HG03025 (cell line): ENCODE data around the gene RC3H2.
"Not testable (repeated sequence)": the region's sequence is repeated elsewhere in the genome, so short reads cannot be mapped to it uniquely, and the experiment has no call there.

Source experiments
- ATAC-seq: cut with Tn5 transposase; IDR thresholded peaks from one replicate; pipeline ENCODE4 v1.9.1; 2021; ENCODE audit warnings: mild to moderate bottlenecking, moderate library complexity; ENCODE audit not compliant: unreplicated experiment, low FRiP score

Gene RC3H2

GRCh38 chr9:122930541-122931225 is 25.5 kb upstream of the RC3H2 start:
- peak; percentile 11 for ATAC-seq

GRCh38 chr9:122929796-122930354 is 24.7 kb upstream of the RC3H2 start:
- no peak for ATAC-seq

DNA sequence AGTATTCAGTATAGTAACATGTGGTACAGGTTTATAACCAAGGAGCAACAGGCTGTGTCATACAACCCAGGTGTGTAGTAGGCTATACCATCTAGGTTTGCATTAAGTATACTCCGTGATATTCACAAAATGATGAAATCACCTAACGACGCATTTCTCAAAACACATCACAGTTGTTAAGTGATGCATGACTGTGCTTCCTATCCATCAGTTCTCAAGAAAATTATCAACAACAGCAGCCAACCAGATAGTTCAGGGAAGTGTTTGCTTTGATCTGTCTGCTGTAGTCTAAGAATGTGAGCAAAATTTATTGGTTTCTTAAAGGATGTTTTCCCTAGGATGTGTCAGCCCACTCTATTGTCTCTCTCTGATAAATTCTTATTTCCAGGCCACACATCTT is 18.8 kb upstream of the RC3H2 start:
- ATAC-seq = no peak

DNA sequence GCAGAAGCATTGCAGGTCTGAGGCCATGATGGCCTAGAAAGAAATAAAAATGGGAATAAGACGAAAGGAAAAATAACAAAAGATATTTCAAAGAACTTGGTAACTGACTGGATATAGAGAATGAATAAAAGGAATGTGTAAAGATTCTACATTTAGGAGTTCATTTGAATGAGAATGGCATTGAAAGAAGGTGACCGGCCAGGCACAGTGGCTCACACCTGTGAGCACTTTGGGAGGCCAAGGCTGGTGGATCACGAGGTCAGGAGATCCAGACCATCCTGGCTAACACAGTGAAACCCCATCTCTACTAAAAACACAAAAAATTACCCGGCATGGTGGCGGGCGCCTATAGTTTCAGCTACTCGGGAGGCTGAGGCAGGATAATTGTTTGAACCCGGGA is 17.6 kb upstream of the RC3H2 start:
- no peak for ATAC-seq

DNA sequence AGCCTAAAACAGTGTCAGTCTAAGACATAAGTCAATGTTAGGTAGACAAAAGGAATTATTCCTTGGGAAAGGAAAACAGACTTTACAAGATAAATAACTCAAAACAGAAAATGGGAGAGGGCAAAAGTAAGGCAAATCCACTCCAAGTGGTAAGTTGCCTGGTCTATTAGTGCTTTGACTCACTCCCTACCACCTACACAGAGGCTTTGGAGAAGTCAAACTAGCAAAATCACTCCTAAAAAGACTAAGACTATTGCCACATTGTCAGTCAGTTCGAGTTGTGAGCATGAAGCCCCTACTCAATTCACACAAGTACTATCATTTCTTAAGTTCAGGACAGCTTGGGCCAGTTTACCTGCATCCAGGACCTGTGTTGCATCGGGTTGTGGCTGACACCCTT is 13.2 kb upstream of the RC3H2 start:
- no peak for ATAC-seq

- ATAC-seq = peak; percentile 93
These were observed 8.0 kb upstream of the RC3H2 start, which contains the start of gene ZBTB6 for GRCh38 chr9:122912964-122913673. Gene ZBTB6, minus strand, starts transcription at chr9:122913323. Its CDS starts 1,251 bp downstream, at chr9:122912072.

- no peak for ATAC-seq
These were observed 7.5 kb upstream of the RC3H2 start for GRCh38 chr9:122912671-122912963.

DNA sequence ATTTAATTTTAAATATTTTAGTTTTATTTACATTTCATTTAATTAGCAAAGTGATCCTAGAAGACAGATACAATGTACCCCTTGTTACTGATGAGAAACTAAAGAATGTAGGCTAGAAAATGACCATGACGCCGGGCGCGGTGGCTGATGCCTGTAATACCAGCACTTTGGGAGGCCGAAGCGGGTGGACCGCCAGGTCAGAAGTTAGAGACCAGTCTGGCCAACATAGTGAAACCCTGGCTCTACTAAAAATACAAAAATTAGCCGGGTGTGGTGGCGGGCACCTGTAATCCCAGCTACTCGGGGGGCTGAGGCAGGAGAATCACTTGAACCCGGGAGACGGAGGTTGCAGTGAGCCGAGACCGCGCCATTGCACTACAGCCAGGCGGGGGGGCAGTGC is 963 bp upstream of the RC3H2 start:
- not testable (repeated sequence) for ATAC-seq

- ATAC-seq = no peak
These were observed 715 bp downstream of the RC3H2 start for GRCh38 chr9:122904466-122904822.

DNA sequence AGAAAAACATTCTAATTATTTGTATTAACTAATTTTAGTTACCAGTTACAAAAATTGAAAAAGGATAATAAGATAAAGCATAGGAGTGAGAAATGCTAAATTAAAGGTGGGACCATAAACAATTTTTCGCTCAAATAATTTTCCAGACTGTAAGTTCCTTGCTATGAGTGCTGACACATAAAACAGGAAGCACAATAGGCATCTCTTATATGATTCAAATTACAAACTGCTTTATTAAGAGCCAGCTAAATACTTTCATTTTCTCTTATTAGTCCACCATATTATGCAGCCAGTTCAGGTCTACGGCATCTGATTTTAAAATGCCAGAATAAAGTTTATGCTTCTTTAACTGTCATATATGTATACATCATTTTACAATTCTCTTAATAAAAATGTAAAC is 4.4 kb downstream of the RC3H2 start:
- ATAC-seq = no peak

GRCh38 chr9:122897969-122898368 is 7.2 kb downstream of the RC3H2 start:
- ATAC-seq = no peak

DNA sequence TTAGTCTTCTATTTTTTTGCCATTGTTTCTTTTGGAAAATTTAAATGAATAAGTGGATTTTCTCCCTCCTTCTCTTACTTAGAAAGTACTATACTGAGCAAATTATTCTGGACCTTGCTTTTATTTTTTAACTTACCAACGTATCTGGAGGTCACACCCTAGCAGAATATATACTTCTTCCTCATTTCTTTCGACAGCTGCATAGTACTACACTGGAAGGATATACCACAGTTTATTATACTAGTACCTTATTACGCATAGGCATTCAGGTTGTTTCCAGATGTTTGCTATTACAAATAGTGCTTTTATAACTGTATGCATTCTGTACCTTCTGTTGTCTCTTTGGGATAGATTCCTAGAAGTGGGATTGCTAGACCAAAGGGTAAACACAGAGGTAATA is 16.7 kb downstream of the RC3H2 start:
- no peak for ATAC-seq

DNA sequence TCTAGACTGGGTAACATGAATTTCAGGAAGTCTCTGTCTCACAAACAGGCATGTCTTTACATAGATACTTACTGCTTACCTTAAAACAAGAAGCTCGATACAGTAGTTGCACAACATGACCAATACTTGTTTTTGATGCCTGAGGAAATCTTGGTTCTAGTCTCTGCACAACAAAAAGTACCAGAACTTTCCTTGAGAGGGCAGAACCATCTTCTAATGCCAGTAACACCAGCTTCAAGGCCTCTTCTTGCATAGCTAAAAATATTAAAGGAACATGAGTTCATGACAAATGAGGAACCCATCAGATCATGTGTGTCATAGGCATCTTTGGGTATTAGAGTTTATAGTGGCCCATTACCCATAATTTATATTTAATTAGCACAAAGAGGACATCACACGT is 22.0 kb downstream of the RC3H2 start:
- no peak for ATAC-seq

DNA sequence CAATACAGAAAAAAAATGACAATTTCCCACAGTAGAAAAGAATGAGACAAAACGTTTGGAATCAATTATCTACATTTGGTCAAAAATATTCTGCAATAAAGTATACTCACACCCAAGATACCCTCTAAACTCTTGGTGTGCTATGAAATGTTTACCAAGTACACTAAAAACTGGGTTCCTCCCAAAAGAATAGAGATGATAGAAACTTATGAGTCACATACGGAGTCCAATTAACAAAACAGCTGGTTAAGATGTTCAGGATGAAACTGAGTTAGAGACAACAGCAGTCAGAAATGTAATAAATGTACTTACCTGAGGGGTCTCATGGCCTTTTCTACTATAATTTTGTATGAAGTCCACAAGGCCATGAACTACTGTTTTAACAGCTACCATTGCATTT is 25.7 kb downstream of the RC3H2 start:
- no peak for ATAC-seq

- ATAC-seq = no peak
These were observed 29.6 kb downstream of the RC3H2 start for GRCh38 chr9:122875523-122875922.

GRCh38 chr9:122867276-122867675 is 37.9 kb downstream of the RC3H2 start:
- not testable (repeated sequence) for ATAC-seq

DNA sequence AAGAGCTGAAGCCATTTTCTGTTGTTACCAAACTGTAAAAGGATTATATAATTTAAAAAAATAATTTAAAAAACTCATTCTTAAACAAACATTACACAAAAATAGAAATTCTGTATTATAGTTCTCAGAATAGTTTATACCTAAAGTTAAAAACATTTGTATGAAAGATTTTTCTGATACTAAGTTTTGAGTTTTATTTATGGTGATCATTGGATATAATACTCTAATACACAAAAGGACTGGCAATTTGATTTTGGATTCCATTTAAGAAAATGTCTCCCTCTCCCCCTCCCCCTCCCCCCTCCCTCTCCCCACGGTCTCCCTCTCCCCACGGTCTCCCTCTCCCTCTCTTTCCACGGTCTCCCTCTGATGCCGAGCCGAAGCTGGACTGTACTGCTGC is 39.1 kb downstream of the RC3H2 start:
- no peak for ATAC-seq

GRCh38 chr9:122865300-122865699 is 39.9 kb downstream of the RC3H2 start:
- ATAC-seq = no peak

GRCh38 chr9:122863407-122863806 is 41.8 kb downstream of the RC3H2 start:
- no peak for ATAC-seq

DNA sequence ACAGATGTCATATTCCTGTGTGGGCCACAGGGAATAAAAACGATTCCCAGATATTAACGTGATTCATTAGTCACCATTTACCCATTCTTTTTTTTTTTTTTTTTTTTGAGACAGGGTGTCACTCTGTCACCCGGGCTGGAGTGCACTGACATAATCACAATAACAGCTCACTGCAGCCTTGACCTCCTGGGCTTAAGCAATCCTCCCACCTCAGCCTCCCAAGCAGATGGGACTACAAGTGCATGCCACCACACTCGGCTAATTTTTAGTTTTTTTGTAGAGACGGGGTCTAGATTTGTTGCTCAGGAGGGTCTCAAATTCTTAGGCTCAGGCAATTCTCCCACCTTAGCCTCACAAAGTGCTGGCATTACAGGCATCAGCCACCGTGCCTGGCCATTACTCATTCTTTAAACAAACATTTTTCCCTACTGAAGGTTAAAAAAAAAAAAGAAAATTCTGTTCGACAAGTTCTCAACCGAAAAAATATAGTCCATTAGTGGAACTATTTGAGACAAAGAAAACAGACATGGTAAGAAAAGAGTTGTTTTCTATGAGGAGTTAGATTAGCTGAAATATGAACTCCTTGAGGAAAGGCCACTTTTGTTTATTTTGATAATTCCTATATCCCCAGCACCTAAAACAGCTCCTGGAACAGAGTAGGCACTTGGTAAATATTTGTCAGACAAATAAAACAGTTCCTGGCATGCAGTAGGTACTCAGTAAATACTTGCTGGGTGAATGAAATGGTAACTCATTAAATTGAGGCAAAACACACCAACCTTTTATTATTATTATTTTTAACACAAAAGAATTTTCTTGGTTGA is 44.6 kb downstream of the RC3H2 start:
- no peak for ATAC-seq

- ATAC-seq = no peak
These were observed 47.3 kb downstream of the RC3H2 start for GRCh38 chr9:122857815-122858214.
